Brain microvascular endothelial cell (primary cell): ENCODE measurements around the gene SHQ1.

Experiments
- DNase-seq: peaks from one replicate; pipeline ENCODE4 v3.0.0-alpha.2; 2020
- H3K27ac ChIP-seq: fragments of 250-450 bp; sonication (Bioruptor Pico); 2 replicates; pipeline ENCODE4 v1.5.1; 2020; ENCODE audit warnings: mild to moderate bottlenecking, moderate library complexity
- H3K27me3 ChIP-seq: fragments of 250-450 bp; sonication (Bioruptor Pico); replicated peaks from 2 replicates; pipeline ENCODE4 v1.5.1; 2020; ENCODE audit warnings: mild to moderate bottlenecking
- H3K36me3 ChIP-seq: fragments of 250-450 bp; sonication (Bioruptor Pico); replicated peaks from 2 replicates; pipeline ENCODE4 v1.5.1; 2020; ENCODE audit warnings: mild to moderate bottlenecking
- H3K4me3 ChIP-seq: 2 replicates; pipeline ENCODE4 v1.5.1; 2011; ENCODE audit warnings: low read depth, mild to moderate bottlenecking, control low read depth, low read length, moderate library complexity
- in situ Hi-C: cut with HindIII; loops from 2 replicates; pipeline ENCODE4 v1.10.0; 2017; ENCODE audit warnings: low sequenced_read_pairs, low pct_ligation_motif_present
- TF ChIP-seq, protein P1 (sequence below): IDR thresholded peaks from 2 replicates; pipeline ENCODE4 v1.5.1; 2011; ENCODE audit warnings: low read depth, mild to moderate bottlenecking, moderate library complexity, low read length, control low read depth, inconsistent platforms; ENCODE audit errors: missing control alignments

The SHQ1 gene

DNA sequence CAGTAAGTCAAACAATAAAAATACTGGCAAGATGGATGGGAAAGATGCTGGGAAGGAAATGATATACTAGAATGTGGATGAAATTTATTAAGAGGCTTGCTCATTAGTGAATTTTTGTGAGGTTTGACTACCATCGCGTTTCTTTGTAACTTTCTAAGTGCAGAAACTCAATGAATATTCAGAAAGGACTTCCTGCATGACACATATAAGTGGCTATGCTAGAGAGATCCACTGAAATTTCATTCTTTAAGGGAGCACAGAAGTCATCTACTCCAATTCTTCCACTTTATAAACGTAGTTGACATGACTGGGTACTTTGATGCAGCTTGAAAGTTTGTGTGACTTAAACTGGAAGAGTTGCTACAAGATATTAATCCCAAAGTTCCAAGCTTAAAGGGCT, 88.0 kb downstream of the SHQ1 start:
- TF ChIP-seq, protein P1, sequence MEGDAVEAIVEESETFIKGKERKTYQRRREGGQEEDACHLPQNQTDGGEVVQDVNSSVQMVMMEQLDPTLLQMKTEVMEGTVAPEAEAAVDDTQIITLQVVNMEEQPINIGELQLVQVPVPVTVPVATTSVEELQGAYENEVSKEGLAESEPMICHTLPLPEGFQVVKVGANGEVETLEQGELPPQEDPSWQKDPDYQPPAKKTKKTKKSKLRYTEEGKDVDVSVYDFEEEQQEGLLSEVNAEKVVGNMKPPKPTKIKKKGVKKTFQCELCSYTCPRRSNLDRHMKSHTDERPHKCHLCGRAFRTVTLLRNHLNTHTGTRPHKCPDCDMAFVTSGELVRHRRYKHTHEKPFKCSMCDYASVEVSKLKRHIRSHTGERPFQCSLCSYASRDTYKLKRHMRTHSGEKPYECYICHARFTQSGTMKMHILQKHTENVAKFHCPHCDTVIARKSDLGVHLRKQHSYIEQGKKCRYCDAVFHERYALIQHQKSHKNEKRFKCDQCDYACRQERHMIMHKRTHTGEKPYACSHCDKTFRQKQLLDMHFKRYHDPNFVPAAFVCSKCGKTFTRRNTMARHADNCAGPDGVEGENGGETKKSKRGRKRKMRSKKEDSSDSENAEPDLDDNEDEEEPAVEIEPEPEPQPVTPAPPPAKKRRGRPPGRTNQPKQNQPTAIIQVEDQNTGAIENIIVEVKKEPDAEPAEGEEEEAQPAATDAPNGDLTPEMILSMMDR = no peak
- no peak for DNase-seq
- no peaks in the 10 kb centered on the region for H3K27me3 ChIP-seq
- H3K27ac ChIP-seq = no peak overlapping the region
- H3K4me3 ChIP-seq = no peak overlapping the region
- in situ Hi-C loops = no loop called here
- peaks cover 3% of the 10 kb centered on the region for H3K36me3 ChIP-seq

DNA sequence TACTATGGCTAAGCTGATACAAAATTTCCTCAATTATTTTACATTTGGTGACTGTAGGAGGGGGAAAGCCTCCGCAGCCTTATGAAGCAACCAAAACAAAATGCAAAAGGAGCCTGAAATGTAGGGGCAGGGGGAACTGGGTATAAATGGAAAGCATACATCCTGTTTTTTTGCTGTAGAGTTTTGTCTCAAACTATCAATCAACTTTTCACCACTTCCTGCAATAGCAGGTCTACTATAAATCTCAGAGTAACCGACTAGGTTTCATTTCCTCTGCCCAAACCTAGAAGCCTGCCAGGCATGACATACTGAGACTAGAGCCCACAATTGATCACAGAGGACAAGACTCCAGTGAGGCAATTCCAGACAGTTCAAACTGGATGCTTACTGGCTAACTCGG, 91.3 kb downstream of the SHQ1 start:
- no peaks in the 10 kb centered on the region for H3K36me3 ChIP-seq
- TF ChIP-seq, protein P1 = no peak
- in situ Hi-C loops = no loop called here
- DNase-seq = no peak
- H3K4me3 ChIP-seq = no peak overlapping the region
- no peak overlapping the region for H3K27ac ChIP-seq
- no peaks in the 10 kb centered on the region for H3K27me3 ChIP-seq

DNA sequence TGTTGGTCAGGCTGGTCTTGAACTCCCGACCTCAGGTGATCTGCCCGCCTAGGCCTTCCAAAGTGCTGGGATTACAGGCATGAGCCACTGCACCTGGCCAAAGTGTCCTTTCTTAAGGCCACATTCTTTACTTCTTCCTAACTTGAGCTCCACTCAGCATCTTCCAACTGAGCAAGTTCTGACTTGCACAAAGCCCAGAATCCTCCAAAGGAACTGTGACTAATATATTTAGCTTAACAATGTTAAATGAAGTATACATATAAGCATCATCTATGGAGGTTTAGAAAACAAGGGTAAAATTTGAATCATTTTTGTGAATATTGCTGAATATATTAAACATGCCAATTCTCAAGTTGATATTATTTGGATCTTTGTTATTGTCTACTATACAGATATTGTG, 93.7 kb downstream of the SHQ1 start:
- in situ Hi-C loops = no loop called here
- no peak overlapping the region for H3K27ac ChIP-seq
- TF ChIP-seq, protein P1 = no peak

DNA sequence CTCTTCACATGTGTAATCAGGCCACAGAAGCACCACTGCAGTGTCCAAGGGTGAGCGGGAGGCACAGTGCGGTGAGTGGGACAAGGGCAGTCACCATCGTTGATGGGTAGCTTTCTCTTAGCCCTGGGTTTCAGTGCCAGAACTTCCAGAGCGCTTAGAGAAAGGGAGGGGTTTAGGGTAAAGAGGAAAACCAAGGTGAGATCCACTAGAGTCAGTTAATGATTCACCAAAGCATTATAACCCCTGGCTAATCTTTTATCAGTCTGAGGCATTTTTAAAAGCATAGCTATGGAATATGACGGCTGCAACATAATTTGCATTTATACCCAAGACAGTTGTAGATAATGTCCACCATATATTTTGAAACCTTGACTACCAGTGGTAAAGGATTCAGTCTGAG, 94.8 kb downstream of the SHQ1 start:
- no peak overlapping the region for H3K4me3 ChIP-seq
- H3K27ac ChIP-seq = no peak overlapping the region
- TF ChIP-seq, protein P1 = no peak
- no peak for DNase-seq
- in situ Hi-C loops = no loop called here
- no peaks in the 10 kb centered on the region for H3K36me3 ChIP-seq
- H3K27me3 ChIP-seq = no peaks in the 10 kb centered on the region

More for the DNA sequence above, 93.7 kb downstream of the SHQ1 start:
- Histone ChIP-seq H3K4me3 (no peak overlapping the region), H3K36me3 (no peaks in the 10 kb centered on the region), H3K27me3 (no peaks in the 10 kb centered on the region)
- DNase-seq = no peak

DNA sequence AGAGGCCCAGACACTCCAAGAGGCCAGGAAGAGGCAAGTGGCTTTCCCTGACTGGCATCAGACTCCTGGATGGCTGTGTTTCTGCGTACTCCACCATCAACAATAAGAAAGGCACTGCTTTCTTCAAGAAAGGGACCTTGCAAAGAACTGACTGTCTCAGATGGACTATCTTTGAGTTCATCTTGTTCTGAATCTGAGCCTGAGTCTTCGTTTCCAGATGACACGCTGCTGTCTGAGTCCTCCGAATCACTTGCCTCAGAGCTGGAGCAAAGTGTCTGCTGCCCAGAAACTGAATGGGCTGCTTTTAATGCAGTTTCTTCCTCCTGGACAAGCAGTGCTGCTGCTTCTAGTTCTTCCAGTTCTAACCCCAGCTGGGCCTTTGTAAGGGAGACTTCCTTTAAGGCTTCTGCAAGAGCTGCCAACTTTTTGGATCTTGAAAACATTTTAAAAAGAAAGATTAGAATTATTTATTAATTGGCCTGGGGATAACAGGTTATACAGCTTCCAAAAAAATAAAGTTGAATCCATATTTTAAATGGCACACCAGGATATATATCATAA, 97.8 kb downstream of the SHQ1 start:
- Histone ChIP-seq H3K4me3 (no peak overlapping the region), H3K27ac (no peak overlapping the region), H3K36me3 (no peaks in the 10 kb centered on the region), H3K27me3 (no peaks in the 10 kb centered on the region)
- TF ChIP-seq, protein P1 = no peak
- in situ Hi-C loops = no loop called here
- DNase-seq = no peak

DNA sequence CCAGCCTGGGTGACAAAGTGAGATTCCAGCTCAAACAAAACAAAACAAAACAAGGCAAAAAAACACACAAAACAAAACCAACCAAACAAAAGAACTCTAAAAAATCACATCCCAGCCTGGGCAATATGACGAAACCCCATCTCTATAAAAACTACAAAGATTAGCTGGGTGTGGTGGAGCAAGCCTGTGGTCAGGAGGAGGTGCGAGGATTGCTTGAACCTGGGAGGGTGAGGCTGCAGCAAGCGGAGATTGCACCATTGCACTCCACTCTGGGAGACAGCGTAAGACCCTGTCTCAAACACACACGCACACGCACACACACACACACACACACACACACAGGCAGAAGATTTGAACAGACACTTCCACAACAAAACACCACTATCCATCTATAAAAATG, 99.6 kb downstream of the SHQ1 start:
- in situ Hi-C loops = no loop called here
- DNase-seq = no peak
- H3K27ac ChIP-seq = no peak overlapping the region
- TF ChIP-seq, protein P1 = no peak
- no peaks in the 10 kb centered on the region for H3K27me3 ChIP-seq
- no peak overlapping the region for H3K4me3 ChIP-seq
- H3K36me3 ChIP-seq = no peaks in the 10 kb centered on the region
